ENCODE measurements around the gene SH3BP5.
A peak's percentile ranks its signal among the peaks of the same experiment; 100 is the strongest.

Gene SH3BP5

GRCh38 chr3:15346516-15346915, 14.1 kb upstream of the SH3BP5 start:
- no peak for DNase-seq

GRCh38 chr3:15345608-15346137, 13.3 kb upstream of the SH3BP5 start:
- no peak for DNase-seq

- DNase-seq = peak; percentile 78
These were observed 12.8 kb upstream of the SH3BP5 start for GRCh38 chr3:15345066-15345607.

- DNase-seq = no peak
These were observed 10.6 kb upstream of the SH3BP5 start for GRCh38 chr3:15342945-15343344.

- no peak for DNase-seq
These were observed 9.9 kb upstream of the SH3BP5 start for GRCh38 chr3:15342246-15342645.

GRCh38 chr3:15341030-15341726, 8.8 kb upstream of the SH3BP5 start:
- no peak for DNase-seq

GRCh38 chr3:15339786-15340215, 7.4 kb upstream of the SH3BP5 start:
- DNase-seq = no peak

GRCh38 chr3:15339001-15339400, 6.6 kb upstream of the SH3BP5 start:
- peak; percentile 30 for DNase-seq

GRCh38 chr3:15337963-15338362, 5.6 kb upstream of the SH3BP5 start:
- DNase-seq = no peak

GRCh38 chr3:15336057-15336456, 3.7 kb upstream of the SH3BP5 start:
- no peak for DNase-seq

GRCh38 chr3:15333956-15334263, 1.5 kb upstream of the SH3BP5 start:
- no peak for DNase-seq

- DNase-seq = no peak
These were observed 941 bp upstream of the SH3BP5 start for GRCh38 chr3:15333099-15333955.

GRCh38 chr3:15331606-15332404, 581 bp downstream of the SH3BP5 start:
- peak; percentile 46 for DNase-seq

- peak; percentile 46 for DNase-seq
These were observed 1.2 kb downstream of the SH3BP5 start for GRCh38 chr3:15331072-15331605.

- peak; percentile 90 for DNase-seq
These were observed 2.3 kb downstream of the SH3BP5 start for GRCh38 chr3:15330031-15330596.

GRCh38 chr3:15329046-15330005, 3.1 kb downstream of the SH3BP5 start:
- peak; percentile 80 for DNase-seq

GRCh38 chr3:15327941-15328340, 4.4 kb downstream of the SH3BP5 start:
- peak; percentile 84 for DNase-seq

- DNase-seq = no peak
These were observed 5.7 kb downstream of the SH3BP5 start for GRCh38 chr3:15326673-15327072.

GRCh38 chr3:15326037-15326436, 6.3 kb downstream of the SH3BP5 start:
- DNase-seq = peak; percentile 57

- peak; percentile 61 for DNase-seq
These were observed 7.2 kb downstream of the SH3BP5 start for GRCh38 chr3:15325228-15325627.

- no peak for DNase-seq
These were observed 8.0 kb downstream of the SH3BP5 start for GRCh38 chr3:15324379-15324808.

All from NCI-H69 (cell line).